Heart left ventricle (tissue), 13 donors: ENCODE results near the gene CPLANE2.

ENCODE experiments used
- CTCF ChIP-seq, 12 donors: fragments of 200-600 bp; sonication (generic) in 4 of 12; IDR thresholded peaks; one replicate each; pipeline versions ENCODE4 v1.5.0 to v1.8.0; 2018 to 2022; ENCODE audit warnings: antibody characterized with exemption in 12 of 12, mild to moderate bottlenecking in 5 of 12
- POLR2A ChIP-seq, 2 donors: fragments of 450-650 bp; IDR thresholded peaks; one replicate each; pipeline ENCODE4 v1.6.1; 2017; ENCODE audit warnings: antibody characterized with exemption in 2 of 2, mild to moderate bottlenecking in 2 of 2, moderate library complexity in 2 of 2
- donor health status: ischemic (EF 13 %, LVEDD 7.1; RV severe dilation, severe dysfunction).
- donor health status: DM: no; HTN: yes; CAD: no.
- donor health status: DM: no; HTN: no; CAD: no.
- donor health status: ischemic (EF 25% LVEDD 6.9; RV normal size, moderate dysfunction).
- donor health status: ischemic (EF 25% LVEDD 5.7; RV mildly dilated, moderate dysfunction).
- donor health status: ischemic (EF 35%, LVEDD 5.7; RV mildly dilated, moderate dysfunction).
- donor health status: nonischemic (EF 11% LVEDD 7.7; RV severe dilation, severe dysfunction).
- donor health status: DM: yes; HTN: yes; CAD: no.
- donor health status: PGD.
- donor health status: ischemic (EF 29% LVEDD 5.4; RV normal size, mild dysfunction).
- donor health status: nonischemic (EF 23%, LVEDD 6.1; RV moderate dilation, normal function).

GRCh38 chr1:16191916-16192546 is 45.0 kb downstream of the CPLANE2 start:
- TF ChIP-seq POLR2A (IDR thresholded peaks at IDR 0.05) (no peak), CTCF (IDR thresholded peaks at IDR 0.05) (no peak)
